HG03196 (cell line): ENCODE data around the gene CXCL12.

Experiments
- ATAC-seq: cut with Tn5 transposase; IDR thresholded peaks from one replicate; pipeline ENCODE4 v1.9.1; 2021; ENCODE audit not compliant: unreplicated experiment

CXCL12 gene

GRCh38 chr10:44399659-44400451 is 15.0 kb upstream of the CXCL12 start:
- ATAC-seq = no peak

GRCh38 chr10:44398747-44399658 is 14.1 kb upstream of the CXCL12 start:
- no peak for ATAC-seq

GRCh38 chr10:44398271-44398670 is 13.4 kb upstream of the CXCL12 start:
- no peak for ATAC-seq

DNA sequence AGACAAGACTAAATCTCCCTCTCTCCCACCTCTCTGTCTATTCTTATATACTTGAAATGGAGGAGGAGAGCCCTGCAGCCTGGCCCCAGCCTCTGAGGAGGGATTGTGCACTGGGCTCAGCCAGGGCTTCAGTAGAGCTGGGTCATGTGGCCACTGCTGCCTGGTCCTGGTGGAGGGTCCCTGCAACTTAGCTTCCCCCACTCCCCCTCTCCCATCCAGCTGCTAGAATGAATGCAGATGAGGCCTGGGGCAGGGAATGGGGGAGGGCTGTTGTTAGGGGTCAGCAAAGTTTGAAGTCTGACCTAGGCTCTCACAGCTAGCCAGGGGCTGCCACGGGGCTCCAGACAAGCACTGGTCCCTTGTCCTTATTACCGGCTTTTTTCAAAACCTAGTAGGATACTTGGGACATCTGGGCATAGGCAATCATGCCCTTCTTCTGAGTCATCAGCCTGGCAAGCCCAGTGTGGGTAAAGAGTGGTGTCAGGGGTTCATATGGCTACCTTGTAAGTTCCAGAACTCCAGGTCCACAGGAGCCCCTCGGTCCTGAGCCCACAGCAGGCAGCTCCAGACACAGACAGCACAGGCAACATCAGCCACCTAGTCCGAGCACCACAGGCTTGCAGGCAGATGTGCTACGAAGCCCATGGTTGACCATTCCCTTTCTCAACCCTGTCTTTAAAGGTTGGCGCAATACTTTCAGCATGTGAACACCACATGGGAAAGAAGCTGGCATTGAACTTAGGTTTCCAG is 12.8 kb upstream of the CXCL12 start:
- ATAC-seq = no peak

- no peak for ATAC-seq
These were observed 11.8 kb upstream of the CXCL12 start for GRCh38 chr10:44396671-44397191.

GRCh38 chr10:44395902-44396670 is 11.2 kb upstream of the CXCL12 start:
- no peak for ATAC-seq

DNA sequence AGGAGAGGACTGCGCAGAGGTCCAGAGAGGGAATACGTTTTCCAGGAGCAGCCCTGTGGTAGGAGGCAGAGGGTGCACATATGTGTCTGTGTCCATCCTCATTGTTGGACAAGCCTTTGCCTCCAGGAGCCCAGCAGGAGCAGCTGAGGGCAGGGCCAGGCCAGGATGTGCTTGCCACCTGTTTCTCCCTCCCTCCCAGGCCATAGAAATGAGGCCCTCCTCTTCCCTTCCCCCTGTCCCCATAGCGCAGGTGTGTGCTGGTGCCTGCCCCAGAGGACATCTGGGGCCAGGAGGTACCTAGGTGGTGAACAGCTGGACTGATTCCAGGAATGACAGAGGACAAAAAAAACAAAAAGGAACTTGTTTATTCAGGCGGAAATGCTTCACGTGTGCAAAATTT is 10.5 kb upstream of the CXCL12 start:
- no peak for ATAC-seq

DNA sequence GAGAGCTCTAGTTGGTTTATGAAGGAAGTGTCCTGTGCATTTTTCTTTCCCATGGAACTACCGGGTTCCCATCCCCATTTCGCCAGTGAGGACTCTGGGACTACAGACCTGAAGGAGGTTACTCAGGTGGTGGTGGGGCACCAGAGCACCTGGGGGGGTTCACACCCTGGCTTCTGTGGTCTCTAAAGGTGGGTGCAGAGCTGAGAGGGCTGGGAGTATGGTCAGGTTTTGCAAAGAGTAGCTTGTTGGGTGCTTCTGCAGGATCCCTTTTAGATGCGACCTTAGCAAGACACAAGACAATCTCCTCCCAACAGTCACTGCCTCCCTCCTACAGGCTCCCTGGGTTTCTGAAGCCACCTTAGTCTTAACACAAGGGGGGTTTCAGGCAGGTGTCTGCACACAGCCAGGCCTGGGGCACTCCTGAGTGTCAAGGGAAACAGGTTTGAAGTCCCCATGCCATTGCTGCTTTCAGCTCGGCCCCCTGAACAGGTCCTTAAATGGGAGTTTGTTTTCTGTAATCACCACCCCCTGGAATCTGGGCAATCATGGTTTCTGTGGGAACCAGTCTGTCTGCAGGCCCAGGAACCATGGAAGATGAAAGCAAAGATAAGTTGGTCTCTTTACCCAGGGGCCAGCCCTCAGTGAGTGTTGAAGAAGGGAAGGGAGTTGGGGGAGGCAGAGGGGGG is 9.9 kb upstream of the CXCL12 start:
- ATAC-seq = no peak

- no peak for ATAC-seq
These were observed 9.1 kb upstream of the CXCL12 start for GRCh38 chr10:44393834-44394547.

- ATAC-seq = no peak
These were observed 8.2 kb upstream of the CXCL12 start for GRCh38 chr10:44393051-44393630.

DNA sequence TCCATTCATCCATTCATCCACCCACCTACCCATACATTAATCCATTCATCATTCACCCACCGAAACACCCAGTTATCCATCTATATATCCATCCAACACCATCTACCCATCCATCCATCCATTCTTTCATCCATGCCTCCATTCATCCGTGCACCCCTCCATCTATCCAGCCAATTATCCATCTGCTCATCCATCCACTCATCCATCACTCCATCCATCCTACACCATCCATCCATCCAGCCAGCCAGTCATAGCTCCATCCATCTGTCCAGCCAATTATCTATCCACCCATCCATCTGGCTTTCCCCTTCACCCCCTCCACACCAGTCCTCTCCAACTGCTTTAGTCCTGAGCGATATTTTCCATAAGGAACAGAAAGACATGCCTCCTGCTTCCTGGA is 7.5 kb upstream of the CXCL12 start:
- no peak for ATAC-seq

DNA sequence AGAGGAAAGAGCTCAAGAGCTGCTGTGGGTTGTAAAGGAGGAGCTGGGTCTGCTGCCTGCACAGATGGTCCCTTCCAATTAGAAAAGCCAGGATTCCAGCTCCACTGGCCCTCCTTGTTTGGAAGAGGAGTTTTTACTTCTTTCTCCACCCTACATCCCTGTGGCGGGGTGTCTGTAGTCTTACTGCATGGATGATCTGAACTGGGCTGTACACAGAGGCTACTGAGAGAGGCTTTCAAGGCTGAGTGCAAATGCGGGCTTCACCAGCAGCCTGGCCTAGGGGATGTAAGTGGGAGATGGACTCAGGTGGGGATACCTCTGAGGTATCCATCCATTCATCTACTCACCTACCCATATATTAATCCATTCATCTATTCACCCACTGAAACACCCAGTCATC is 7.1 kb upstream of the CXCL12 start:
- no peak for ATAC-seq

DNA sequence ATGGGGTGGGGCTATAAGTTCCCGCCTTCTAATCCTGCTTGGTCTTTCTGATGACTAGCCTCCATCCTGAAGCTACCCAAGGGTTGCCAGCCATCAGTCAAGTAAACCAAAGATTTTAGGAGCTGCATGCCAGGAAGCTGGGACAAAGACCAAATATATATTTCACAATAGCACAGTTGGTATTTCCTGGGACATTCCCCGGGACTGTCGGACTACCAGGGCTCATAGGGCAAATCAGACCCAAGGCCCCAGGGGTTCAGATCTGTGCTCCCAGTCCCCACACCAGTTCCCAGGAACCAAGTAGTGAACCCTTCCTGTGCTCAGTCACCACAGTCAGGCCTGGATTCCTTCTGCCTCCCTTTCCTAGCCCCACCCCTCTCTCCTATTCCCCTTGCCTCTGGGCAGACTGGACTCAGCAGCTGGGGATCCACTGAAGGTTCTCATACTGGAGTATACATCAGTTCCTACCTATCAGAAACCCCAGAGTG is 5.7 kb upstream of the CXCL12 start:
- ATAC-seq = no peak

DNA sequence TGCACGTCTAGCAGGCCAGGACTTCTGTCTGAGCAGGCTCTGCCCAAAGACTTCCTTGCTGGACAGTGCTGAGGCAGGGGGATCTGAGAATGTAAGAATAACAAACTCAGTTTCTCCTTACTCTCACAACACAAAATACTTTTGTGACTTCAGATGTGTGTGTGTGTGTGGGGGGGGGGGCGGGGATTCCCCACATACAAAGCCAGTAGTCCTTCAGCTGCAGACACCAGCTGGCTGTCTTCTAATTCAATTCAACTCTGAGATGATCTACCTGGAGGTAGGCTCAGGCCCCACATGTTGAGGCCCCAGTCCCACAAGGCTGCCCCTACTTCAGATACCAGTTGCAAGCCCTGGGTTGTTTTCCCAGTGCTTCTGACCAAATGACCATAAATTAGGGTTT is 4.7 kb upstream of the CXCL12 start:
- ATAC-seq = no peak

- no peak for ATAC-seq
These were observed 4.3 kb upstream of the CXCL12 start for GRCh38 chr10:44389150-44389549.

- no peak for ATAC-seq
These were observed 3.7 kb upstream of the CXCL12 start for GRCh38 chr10:44388641-44389040.

GRCh38 chr10:44387853-44388251 is 3.0 kb upstream of the CXCL12 start:
- ATAC-seq = no peak

- ATAC-seq = no peak
These were observed 1.7 kb upstream of the CXCL12 start for GRCh38 chr10:44386546-44387052.
